HG02763 (cell line): Measurements from ENCODE around the gene RPL5.

ENCODE experiments used
- ATAC-seq: cut with Tn5 transposase; IDR thresholded peaks from one replicate; pipeline ENCODE4 v1.9.1; 2021; ENCODE audit warnings: mild to moderate bottlenecking, moderate library complexity; ENCODE audit not compliant: unreplicated experiment

The RPL5 gene

GRCh38 chr1:92817986-92818764, 13.7 kb upstream of the RPL5 start:
- ATAC-seq: no peak

- no peak for ATAC-seq
Observed at GRCh38 chr1:92820024-92820423, 11.8 kb upstream of the RPL5 start.

- no peak for ATAC-seq
Observed at GRCh38 chr1:92820551-92820950, 11.3 kb upstream of the RPL5 start.

- no peak for ATAC-seq
Observed at GRCh38 chr1:92822879-92823278, 9.0 kb upstream of the RPL5 start.

GRCh38 chr1:92826792-92827191, 5.0 kb upstream of the RPL5 start:
- no peak for ATAC-seq

- ATAC-seq: no peak
Observed at GRCh38 chr1:92831368-92831761, 475 bp upstream of the RPL5 start.

GRCh38 chr1:92832537-92833114, 786 bp downstream of the RPL5 start:
- no peak for ATAC-seq

- ATAC-seq: no peak
Observed at GRCh38 chr1:92833840-92834239, 2.0 kb downstream of the RPL5 start.

- ATAC-seq: no peak
Observed at GRCh38 chr1:92834617-92835016, 2.8 kb downstream of the RPL5 start.

GRCh38 chr1:92837062-92837461, 5.2 kb downstream of the RPL5 start:
- ATAC-seq: no peak

GRCh38 chr1:92838519-92838918, 6.7 kb downstream of the RPL5 start:
- ATAC-seq: no peak

- no peak for ATAC-seq
Observed at GRCh38 chr1:92839442-92839841, 7.6 kb downstream of the RPL5 start.

- ATAC-seq: no peak
Observed at GRCh38 chr1:92840600-92840999, 8.8 kb downstream of the RPL5 start.

GRCh38 chr1:92842082-92843045, 10.5 kb downstream of the RPL5 start:
- ATAC-seq: no peak

- no peak for ATAC-seq
Observed at GRCh38 chr1:92843046-92843423, 11.2 kb downstream of the RPL5 start.

GRCh38 chr1:92843429-92844352, 11.9 kb downstream of the RPL5 start:
- no peak for ATAC-seq

GRCh38 chr1:92844439-92844838, 12.6 kb downstream of the RPL5 start:
- ATAC-seq: no peak

GRCh38 chr1:92845908-92846307, 14.1 kb downstream of the RPL5 start:
- ATAC-seq: no peak

GRCh38 chr1:92848201-92848600, 16.4 kb downstream of the RPL5 start:
- ATAC-seq: no peak

- no peak for ATAC-seq
Observed at GRCh38 chr1:92850019-92850418, 18.2 kb downstream of the RPL5 start.

- no peak for ATAC-seq
Observed at GRCh38 chr1:92851729-92852128, 19.9 kb downstream of the RPL5 start.
